ENCODE data around the gene PHF23.

PHF23 gene

GRCh38 chr17:7196651-7197401, 42.4 kb downstream of the PHF23 start:
- no peak for DNase-seq

GRCh38 chr17:7195971-7196370, 43.3 kb downstream of the PHF23 start:
- no peak for DNase-seq

GRCh38 chr17:7192271-7192937, 46.9 kb downstream of the PHF23 start:
- DNase-seq = peak; percentile 58

- DNase-seq = peak; percentile 90
Observed at GRCh38 chr17:7191571-7192270, 47.5 kb downstream of the PHF23 start.

- DNase-seq = no peak
Observed at GRCh38 chr17:7191069-7191468, 48.2 kb downstream of the PHF23 start.

GRCh38 chr17:7190276-7190917, 48.9 kb downstream of the PHF23 start:
- DNase-seq = no peak

- no peak for DNase-seq
Observed at GRCh38 chr17:7186241-7186640, 53.0 kb downstream of the PHF23 start.

Measured in eye (tissue), 1 donor.